ENCODE data around the gene AGPAT4. TPM values are rescaled to one million over a fixed set of nuclear protein-coding genes. Genes with fewer than 3 reads are reported as not detected.

The AGPAT4 gene
- total RNA-seq, 2 experiments from 2014 or later, result 0.95 to 1.3 TPM

DNA sequence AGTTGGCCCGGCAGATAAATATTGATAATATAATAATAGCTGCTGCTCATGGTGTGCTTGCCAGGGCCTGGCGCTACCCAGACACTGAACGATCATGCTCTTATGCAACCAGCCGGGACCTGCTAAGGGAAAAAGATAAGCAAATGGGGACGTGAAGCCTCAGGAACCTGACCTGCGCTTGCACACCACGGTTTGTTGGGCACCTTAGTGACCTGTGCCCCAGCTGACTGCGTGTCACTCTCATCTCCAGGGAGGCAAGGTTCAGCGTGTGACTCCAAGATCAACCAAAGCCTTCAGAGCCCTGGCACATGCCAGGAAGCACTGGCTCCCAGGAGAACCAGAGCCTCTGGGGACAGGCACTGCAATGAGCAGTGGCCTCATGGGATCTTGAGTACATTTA, 111.1 kb downstream of the AGPAT4 start:
- CTCF ChIA-PET (ENCODE audit: unreplicated experiment), result no interaction called here
- POLR2A ChIA-PET, result interaction anchor here (0.6 kb wide), 1 partner anchor 428 kb away, joined by 4 read pairs; no protein-coding TSS in a partner anchor
- H3K4me1 ChIP-seq (ENCODE audit: insufficient read depth, low read length, poor library complexity, severe bottlenecking), result no peaks in the 10 kb centered on the region

GRCh38 chr6:161161889-161162624, 111.8 kb downstream of the AGPAT4 start:
- no peak overlapping the region for H2AFZ ChIP-seq (ENCODE audit: low read length)
- intact Hi-C loops (cut with micrococcal nuclease; ENCODE audit: unreplicated experiment), result no loop called here
- H3K36me3 ChIP-seq (ENCODE audit: insufficient read depth, low read length), result no peaks in the 10 kb centered on the region
- no peak overlapping the region for H3K4me2 ChIP-seq (ENCODE audit: low read length)
- TF ChIP-seq EZH2phosphoT487 (IDR thresholded peaks at IDR 0.05; ENCODE audit: borderline replicate concordance, low read depth, low read length), result no peak
- TF ChIP-seq, protein P1, sequence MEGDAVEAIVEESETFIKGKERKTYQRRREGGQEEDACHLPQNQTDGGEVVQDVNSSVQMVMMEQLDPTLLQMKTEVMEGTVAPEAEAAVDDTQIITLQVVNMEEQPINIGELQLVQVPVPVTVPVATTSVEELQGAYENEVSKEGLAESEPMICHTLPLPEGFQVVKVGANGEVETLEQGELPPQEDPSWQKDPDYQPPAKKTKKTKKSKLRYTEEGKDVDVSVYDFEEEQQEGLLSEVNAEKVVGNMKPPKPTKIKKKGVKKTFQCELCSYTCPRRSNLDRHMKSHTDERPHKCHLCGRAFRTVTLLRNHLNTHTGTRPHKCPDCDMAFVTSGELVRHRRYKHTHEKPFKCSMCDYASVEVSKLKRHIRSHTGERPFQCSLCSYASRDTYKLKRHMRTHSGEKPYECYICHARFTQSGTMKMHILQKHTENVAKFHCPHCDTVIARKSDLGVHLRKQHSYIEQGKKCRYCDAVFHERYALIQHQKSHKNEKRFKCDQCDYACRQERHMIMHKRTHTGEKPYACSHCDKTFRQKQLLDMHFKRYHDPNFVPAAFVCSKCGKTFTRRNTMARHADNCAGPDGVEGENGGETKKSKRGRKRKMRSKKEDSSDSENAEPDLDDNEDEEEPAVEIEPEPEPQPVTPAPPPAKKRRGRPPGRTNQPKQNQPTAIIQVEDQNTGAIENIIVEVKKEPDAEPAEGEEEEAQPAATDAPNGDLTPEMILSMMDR (conservative IDR thresholded peaks at IDR 0.05; ENCODE audit: low read length), result no peak
- POLR2A ChIA-PET, result no interaction called here
- no peaks in the 10 kb centered on the region for H3K79me2 ChIP-seq (ENCODE audit: insufficient read depth, low read depth, low read length)
- BruUV-seq (replicated peaks), result no TSS peak
- no peak overlapping the region for H3K4me3 ChIP-seq (ENCODE audit: low read depth, low read length, poor library complexity, severe bottlenecking)
- no peak for DNase-seq (ENCODE audit: low spot score)
- no peak overlapping the region for H3K27ac ChIP-seq (ENCODE audit: low read depth, low read length, poor library complexity, severe bottlenecking)
- H4K20me1 ChIP-seq (ENCODE audit: insufficient read depth, low read length), result no peaks in the 10 kb centered on the region
- H3K9me3 ChIP-seq (ENCODE audit: low read length), result no peaks in the 10 kb centered on the region
- CTCF ChIA-PET (ENCODE audit: unreplicated experiment), result no interaction called here
- no peaks in the 10 kb centered on the region for H3K9me2 ChIP-seq (ENCODE audit: insufficient read depth, low read length)
- no peaks in the 10 kb centered on the region for H3K4me1 ChIP-seq (ENCODE audit: insufficient read depth, low read length, poor library complexity, severe bottlenecking)

More for the DNA sequence above, 111.1 kb downstream of the AGPAT4 start:
- H3K9me2 ChIP-seq (ENCODE audit: insufficient read depth, low read length), result no peaks in the 10 kb centered on the region
- intact Hi-C loops (cut with micrococcal nuclease; ENCODE audit: unreplicated experiment), result no loop called here
- no TSS peak for BruUV-seq (replicated peaks)
- H3K4me3 ChIP-seq (ENCODE audit: low read depth, low read length, poor library complexity, severe bottlenecking), result no peak overlapping the region
- no peaks in the 10 kb centered on the region for H3K36me3 ChIP-seq (ENCODE audit: insufficient read depth, low read length)
- no peaks in the 10 kb centered on the region for H4K20me1 ChIP-seq (ENCODE audit: insufficient read depth, low read length)
- H3K79me2 ChIP-seq (ENCODE audit: insufficient read depth, low read depth, low read length), result no peaks in the 10 kb centered on the region
- no peak for DNase-seq (ENCODE audit: low spot score)
- TF ChIP-seq, protein P1 (conservative IDR thresholded peaks at IDR 0.05; ENCODE audit: low read length), result no peak
- no peak for TF ChIP-seq EZH2phosphoT487 (IDR thresholded peaks at IDR 0.05; ENCODE audit: borderline replicate concordance, low read depth, low read length)
- H3K9me3 ChIP-seq (ENCODE audit: low read length), result no peaks in the 10 kb centered on the region
- H2AFZ ChIP-seq (ENCODE audit: low read length), result no peak overlapping the region
- no peak overlapping the region for H3K4me2 ChIP-seq (ENCODE audit: low read length)
- no peak overlapping the region for H3K27ac ChIP-seq (ENCODE audit: low read depth, low read length, poor library complexity, severe bottlenecking)

DNA sequence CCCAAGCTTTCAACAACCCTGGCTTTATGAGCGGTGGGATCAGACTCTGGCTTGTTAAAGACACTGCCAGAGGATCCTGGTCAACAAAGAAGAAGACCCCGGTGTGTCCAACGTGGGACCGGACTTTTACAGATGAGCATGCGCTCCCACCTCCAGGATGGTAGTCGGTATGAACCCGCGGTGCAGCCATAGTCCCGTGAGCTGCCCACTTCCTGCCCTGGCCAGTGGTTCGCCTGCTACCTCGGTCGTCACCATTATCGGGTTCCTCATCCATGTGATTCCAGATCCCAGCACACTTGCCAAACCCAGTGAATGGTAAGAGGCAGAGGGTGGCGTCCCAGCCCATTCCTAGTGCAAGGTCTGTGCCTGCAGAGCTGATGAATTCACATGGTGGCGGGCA, 112.7 kb downstream of the AGPAT4 start:
- H3K4me2 ChIP-seq (ENCODE audit: low read length), result no peak overlapping the region
- H2AFZ ChIP-seq (ENCODE audit: low read length), result no peak overlapping the region
- H3K9me3 ChIP-seq (ENCODE audit: low read length), result no peaks in the 10 kb centered on the region
- H4K20me1 ChIP-seq (ENCODE audit: insufficient read depth, low read length), result no peaks in the 10 kb centered on the region
- H3K79me2 ChIP-seq (ENCODE audit: insufficient read depth, low read depth, low read length), result no peaks in the 10 kb centered on the region
- no TSS peak for BruUV-seq (replicated peaks)
- DNase-seq (ENCODE audit: low spot score), result no peak
- no peak overlapping the region for H3K4me3 ChIP-seq (ENCODE audit: low read depth, low read length, poor library complexity, severe bottlenecking)
- ChIA-PET CTCF (ENCODE audit: unreplicated experiment) (no interaction called here), POLR2A (no interaction called here)
- H3K36me3 ChIP-seq (ENCODE audit: insufficient read depth, low read length), result no peaks in the 10 kb centered on the region
- H3K4me1 ChIP-seq (ENCODE audit: insufficient read depth, low read length, poor library complexity, severe bottlenecking), result no peaks in the 10 kb centered on the region
- H3K27ac ChIP-seq (ENCODE audit: low read depth, low read length, poor library complexity, severe bottlenecking), result no peak overlapping the region
- intact Hi-C loops (cut with micrococcal nuclease; ENCODE audit: unreplicated experiment), result no loop called here
- H3K9me2 ChIP-seq (ENCODE audit: insufficient read depth, low read length), result no peaks in the 10 kb centered on the region
- no peak for TF ChIP-seq EZH2phosphoT487 (IDR thresholded peaks at IDR 0.05; ENCODE audit: borderline replicate concordance, low read depth, low read length)
- TF ChIP-seq, protein P1 (conservative IDR thresholded peaks at IDR 0.05; ENCODE audit: low read length), result no peak
